Chondrocyte (in vitro differentiated cells): ENCODE measurements around the gene CRHR2. TPM values are rescaled to one million over a fixed set of nuclear protein-coding genes. Genes with fewer than 3 reads are reported as not detected.

ENCODE experiments used
- DNase-seq: peaks from one replicate; pipeline ENCODE4 v3.0.0; 2021; ENCODE audit warnings: mixed read lengths, low spot score
- H3K27ac Mint-ChIP-seq: one replicate; pipeline ENCODE4 v1.8.0; 2021; ENCODE audit warnings: mild to moderate bottlenecking, moderate library complexity, mixed read lengths; ENCODE audit not compliant: unreplicated experiment
- H3K27me3 Mint-ChIP-seq: 2 replicates; pipeline ENCODE4 v1.8.0; 2021; ENCODE audit warnings: low read depth, mixed read lengths
- H3K36me3 Mint-ChIP-seq: 2 replicates; pipeline ENCODE4 v1.8.0; 2021; ENCODE audit warnings: low read depth, mixed read lengths
- H3K4me1 Mint-ChIP-seq: 2 replicates; pipeline ENCODE4 v1.8.0; 2021; ENCODE audit warnings: low read depth, mild to moderate bottlenecking, mixed read lengths
- H3K4me3 Mint-ChIP-seq: one replicate; pipeline ENCODE4 v1.8.0; 2021; ENCODE audit warnings: mild to moderate bottlenecking, moderate library complexity, mixed read lengths; ENCODE audit not compliant: unreplicated experiment
- H3K9me3 Mint-ChIP-seq: 2 replicates; pipeline ENCODE4 v1.8.0; 2021; ENCODE audit warnings: low read depth, mixed read lengths
- CTCF ChIP-seq: fragments of 200-600 bp; sonication (generic); IDR thresholded peaks from 2 replicates; pipeline ENCODE4 v1.5.0; 2021; ENCODE audit warnings: antibody characterized with exemption, mild to moderate bottlenecking, moderate library complexity
- total RNA-seq: library from RNA; stranded (reverse); gene quantifications from 3 replicates; pipeline ENCODE4 v1.2.1, GENCODE V29; 2021

Gene CRHR2
- total RNA-seq, 1 donor from 2014 or later: not detected

- no peak overlapping the region for H3K4me3 Mint-ChIP-seq
- H3K27ac Mint-ChIP-seq: no peak overlapping the region
- no peaks in the 10 kb centered on the region for H3K4me1 Mint-ChIP-seq
- no peaks in the 10 kb centered on the region for H3K27me3 Mint-ChIP-seq
- no peak for TF ChIP-seq CTCF
- DNase-seq: no peak
- no peaks in the 10 kb centered on the region for H3K9me3 Mint-ChIP-seq
- H3K36me3 Mint-ChIP-seq: peaks cover 43% of the 10 kb centered on the region
Measured at GRCh38 chr7:30635798-30636197, 46.5 kb downstream of the CRHR2 start.

GRCh38 chr7:30634634-30635201 lies 47.5 kb downstream of the CRHR2 start:
- Mint-ChIP-seq H3K4me1 (no peaks in the 10 kb centered on the region), H3K4me3 (no peak overlapping the region), H3K9me3 (no peaks in the 10 kb centered on the region), H3K27ac (peak overlapping the region; percentile 8), H3K27me3 (no peaks in the 10 kb centered on the region), H3K36me3 (peaks cover 43% of the 10 kb centered on the region)
- TF ChIP-seq CTCF: no peak
- DNase-seq: no peak

DNA sequence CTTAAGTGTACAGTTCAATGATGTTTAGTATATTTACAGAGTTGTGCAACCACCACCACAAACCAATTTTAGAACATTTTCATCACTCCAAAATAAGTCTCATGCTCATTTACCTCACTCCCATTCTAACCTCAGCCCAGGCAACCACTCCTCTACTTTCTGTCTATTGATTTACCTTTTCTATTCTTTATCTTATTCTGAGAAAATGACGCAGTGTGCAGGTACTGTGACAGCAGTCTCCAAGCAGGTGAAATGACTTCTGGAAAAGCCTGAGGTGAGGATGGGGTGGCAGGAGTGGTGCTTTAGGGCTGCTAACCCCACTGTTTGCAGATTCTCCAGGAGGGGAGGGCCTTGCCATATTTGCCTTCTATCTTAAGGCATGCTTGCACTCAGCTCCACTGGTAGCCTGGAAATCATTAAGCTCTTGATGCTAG lies 48.0 kb downstream of the CRHR2 start:
- H3K36me3 Mint-ChIP-seq: peaks cover 45% of the 10 kb centered on the region
- TF ChIP-seq CTCF: no peak
- no peaks in the 10 kb centered on the region for H3K4me1 Mint-ChIP-seq
- no peak overlapping the region for H3K4me3 Mint-ChIP-seq
- no peaks in the 10 kb centered on the region for H3K9me3 Mint-ChIP-seq
- no peak overlapping the region for H3K27ac Mint-ChIP-seq
- DNase-seq: no peak
- H3K27me3 Mint-ChIP-seq: no peaks in the 10 kb centered on the region

GRCh38 chr7:30633223-30633622 lies 49.0 kb downstream of the CRHR2 start:
- TF ChIP-seq CTCF: no peak
- H3K27me3 Mint-ChIP-seq: no peaks in the 10 kb centered on the region
- no peak overlapping the region for H3K4me3 Mint-ChIP-seq
- peak overlapping the region; percentile 25 for H3K27ac Mint-ChIP-seq
- H3K9me3 Mint-ChIP-seq: no peaks in the 10 kb centered on the region
- no peak for DNase-seq
- H3K4me1 Mint-ChIP-seq: no peaks in the 10 kb centered on the region
- H3K36me3 Mint-ChIP-seq: peaks cover 53% of the 10 kb centered on the region

DNA sequence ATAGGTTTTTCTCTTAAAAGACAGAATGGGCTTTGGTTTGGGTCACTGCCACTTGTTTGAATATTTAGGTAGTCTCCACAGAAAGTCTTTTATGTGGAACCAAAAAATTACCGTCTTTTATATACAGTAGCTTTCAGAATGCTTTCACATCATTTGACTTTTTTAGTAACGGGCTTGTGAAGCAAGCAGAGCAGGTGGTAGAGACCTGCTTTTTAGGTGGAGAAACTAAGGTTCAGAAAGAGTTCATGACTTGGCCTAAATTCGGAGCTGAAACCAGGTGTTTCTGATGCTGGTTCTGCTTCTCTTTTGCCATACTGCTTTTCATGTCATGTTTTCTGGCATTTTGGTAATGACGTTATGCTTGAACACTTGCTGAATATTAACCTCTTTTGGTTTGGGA lies 51.3 kb downstream of the CRHR2 start:
- Mint-ChIP-seq H3K9me3 (no peaks in the 10 kb centered on the region), H3K4me3 (no peak overlapping the region), H3K4me1 (no peaks in the 10 kb centered on the region), H3K36me3 (peaks cover 63% of the 10 kb centered on the region), H3K27me3 (no peaks in the 10 kb centered on the region), H3K27ac (no peak overlapping the region)
- no peak for DNase-seq
- no peak for TF ChIP-seq CTCF
